Brain microvascular endothelial cell (primary cell): Measurements from ENCODE around the gene C12orf60.
"Not testable (repeated sequence)": the region's sequence is repeated elsewhere in the genome, so short reads cannot be mapped to it uniquely, and the experiment has no call there.

Source experiments
- DNase-seq: peaks from one replicate; pipeline ENCODE4 v3.0.0-alpha.2; 2020
- H3K27ac ChIP-seq: fragments of 250-450 bp; sonication (Bioruptor Pico); 2 replicates; pipeline ENCODE4 v1.5.1; 2020; ENCODE audit warnings: mild to moderate bottlenecking, moderate library complexity
- H3K27me3 ChIP-seq: fragments of 250-450 bp; sonication (Bioruptor Pico); replicated peaks from 2 replicates; pipeline ENCODE4 v1.5.1; 2020; ENCODE audit warnings: mild to moderate bottlenecking
- H3K36me3 ChIP-seq: fragments of 250-450 bp; sonication (Bioruptor Pico); replicated peaks from 2 replicates; pipeline ENCODE4 v1.5.1; 2020; ENCODE audit warnings: mild to moderate bottlenecking
- H3K4me3 ChIP-seq: 2 replicates; pipeline ENCODE4 v1.5.1; 2011; ENCODE audit warnings: low read depth, mild to moderate bottlenecking, control low read depth, low read length, moderate library complexity
- CTCF ChIP-seq: IDR thresholded peaks from 2 replicates; pipeline ENCODE4 v1.5.1; 2011; ENCODE audit warnings: low read depth, mild to moderate bottlenecking, moderate library complexity, low read length, control low read depth, inconsistent platforms; ENCODE audit errors: missing control alignments
- in situ Hi-C: cut with HindIII; loops from 2 replicates; pipeline ENCODE4 v1.10.0; 2017; ENCODE audit warnings: low sequenced_read_pairs, low pct_ligation_motif_present

C12orf60 gene, protein sequence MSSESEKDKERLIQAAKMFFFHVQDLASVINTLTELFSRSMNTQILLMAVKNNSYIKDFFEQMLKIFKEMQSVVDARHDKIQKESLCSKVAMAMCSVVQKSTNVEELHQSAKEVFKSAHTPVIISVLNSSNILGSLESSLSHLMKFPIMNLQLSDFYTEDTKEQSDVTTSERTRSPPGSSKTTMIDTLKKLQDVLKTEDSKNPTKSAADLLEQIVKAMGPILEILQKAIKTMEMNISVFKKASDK

DNA sequence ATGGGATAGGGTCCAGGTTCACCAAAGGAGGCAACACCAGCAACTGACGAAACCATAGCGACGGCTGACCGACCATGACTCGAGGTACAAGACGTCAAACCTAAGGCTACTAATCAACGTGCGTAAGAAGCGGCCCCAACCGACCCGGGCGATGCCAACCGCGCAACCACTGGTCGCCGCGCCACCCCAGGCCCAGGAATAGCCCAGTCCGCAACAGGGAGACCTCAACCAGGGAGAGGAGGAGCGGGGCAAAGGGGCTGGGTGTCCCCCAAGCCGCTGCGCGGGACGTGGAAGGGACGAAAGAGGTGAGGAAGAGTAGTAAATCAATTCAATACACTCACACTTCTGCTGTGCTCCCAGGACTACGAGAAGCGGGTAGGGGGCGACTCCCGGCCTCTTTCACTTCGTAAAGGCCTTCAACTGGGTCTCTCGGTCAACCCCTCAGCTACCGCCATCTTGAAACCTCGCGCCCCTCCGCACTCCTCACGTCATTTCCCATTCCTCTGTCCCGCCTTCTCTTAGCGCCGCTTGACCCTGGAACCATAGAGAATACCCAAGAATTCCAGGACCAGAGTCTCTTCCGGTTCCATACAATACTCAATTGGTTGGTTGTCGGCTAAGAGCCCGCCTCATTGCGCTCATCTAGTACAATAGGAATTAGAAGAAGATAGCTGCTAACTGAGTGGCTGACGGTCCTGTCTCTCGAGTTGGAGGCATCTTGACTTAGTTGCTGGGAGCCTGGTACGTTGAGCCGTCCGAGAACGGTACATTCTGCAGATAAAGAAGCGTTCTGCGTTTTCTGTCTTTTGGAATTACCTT is at the start of gene C12orf60, which contains the start of gene WBP11:
Gene C12orf60, plus strand, starts transcription at position 660 of the 819 bp plus-strand sequence. CDS start 19,266 bp downstream, outside the sequence.
Gene WBP11, minus strand, starts transcription at position 468 of the 819 bp plus-strand sequence. CDS start 2,095 bp downstream, outside the sequence.
- Histone ChIP-seq H3K36me3 (peaks cover 7% of the 10 kb centered on the region), H3K27ac (peak within 1 kb of the TSS; percentile 100), H3K4me3 (peak within 1 kb of the TSS; percentile 93), H3K27me3 (no peaks in the 10 kb centered on the region)
- peak; percentile 100 for DNase-seq
- no peak for TF ChIP-seq CTCF
- in situ Hi-C loops: no loop called here

DNA sequence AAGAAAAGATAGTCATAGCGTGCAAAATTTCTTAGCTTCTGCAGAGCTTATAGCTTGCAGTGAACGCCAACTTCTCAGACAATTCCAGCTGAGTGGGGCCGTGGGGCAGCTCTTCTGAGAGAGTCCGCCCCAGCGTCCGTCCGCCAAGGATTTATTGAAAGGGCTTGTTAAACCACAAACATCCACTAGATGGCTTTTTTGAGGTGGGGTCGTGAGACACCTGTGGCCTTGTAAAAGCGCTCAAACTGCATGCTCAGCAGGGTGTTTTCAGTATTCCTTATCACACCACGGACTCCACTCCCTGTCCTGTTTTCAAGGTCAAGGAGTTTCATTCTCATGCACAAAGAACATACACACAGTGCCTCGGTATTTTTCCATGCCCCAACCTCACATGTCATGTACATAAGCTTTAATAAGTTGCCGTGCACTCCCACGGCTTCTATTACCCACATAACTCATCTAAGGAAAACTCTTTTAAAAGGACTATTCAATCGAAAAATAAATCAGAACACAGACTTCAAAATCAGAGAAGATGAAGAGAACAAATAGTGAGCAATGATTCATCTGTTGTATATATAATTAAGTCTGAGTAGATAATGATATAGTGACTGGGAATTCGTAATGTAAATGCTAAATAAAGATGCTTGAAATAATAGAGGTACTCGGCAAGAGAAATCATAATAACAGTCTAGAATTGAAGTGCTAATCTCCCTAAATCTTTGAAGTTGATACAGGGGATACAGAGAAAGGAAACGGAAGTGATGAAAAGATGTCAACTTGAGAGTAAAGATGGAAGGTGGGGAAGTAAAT is 46.9 kb upstream of the C12orf60 start:
- TF ChIP-seq CTCF: peak; percentile 62
- Histone ChIP-seq H3K27ac (no peak overlapping the region), H3K4me3 (no peak overlapping the region), H3K27me3 (no peaks in the 10 kb centered on the region), H3K36me3 (no peaks in the 10 kb centered on the region)
- in situ Hi-C loops: no loop called here
- no peak for DNase-seq

DNA sequence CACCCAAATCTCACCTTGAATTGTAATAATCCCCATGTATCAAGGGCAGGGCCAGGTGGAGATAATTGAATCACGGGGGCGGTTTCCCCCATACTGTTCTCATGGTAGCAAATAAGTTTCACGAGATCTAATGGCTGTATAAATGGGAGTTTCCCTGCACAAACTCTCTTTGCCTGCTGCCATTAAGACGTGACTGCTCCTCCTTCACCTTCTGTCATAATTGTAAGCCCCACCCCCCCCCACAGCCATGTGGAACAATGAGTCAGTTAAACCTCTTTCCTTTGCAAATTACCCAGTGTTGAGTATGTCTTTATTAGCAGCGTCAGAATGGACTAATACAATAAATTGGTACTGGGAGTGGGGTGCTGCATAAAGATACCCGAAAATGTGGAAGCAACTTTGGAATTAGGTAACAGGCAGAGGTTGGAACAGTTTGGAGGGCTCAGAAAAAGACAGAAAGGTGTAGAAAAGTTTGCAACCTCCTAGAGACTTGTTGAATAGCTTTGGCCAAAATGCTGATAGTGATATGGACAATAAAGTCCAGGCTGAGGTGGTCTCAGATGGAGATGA is 43.7 kb upstream of the C12orf60 start:
- in situ Hi-C loops, H3K4me3 ChIP-seq, H3K27ac ChIP-seq: not testable (repeated sequence)

GRCh38 chr12:14765398-14765797 is 38.1 kb upstream of the C12orf60 start:
- H3K27ac ChIP-seq: no peak overlapping the region
- H3K27me3 ChIP-seq: no peaks in the 10 kb centered on the region
- no peaks in the 10 kb centered on the region for H3K36me3 ChIP-seq
- DNase-seq: no peak
- no peak for TF ChIP-seq CTCF
- no peak overlapping the region for H3K4me3 ChIP-seq
- in situ Hi-C loops: no loop called here

More for the DNA sequence above, 43.7 kb upstream of the C12orf60 start:
- not testable (repeated sequence) for H3K36me3 ChIP-seq, DNase-seq, H3K27me3 ChIP-seq

- DNase-seq, in situ Hi-C loops, H3K27ac ChIP-seq, H3K27me3 ChIP-seq, H3K4me3 ChIP-seq, H3K36me3 ChIP-seq: not testable (repeated sequence)
These were observed 37.5 kb upstream of the C12orf60 start for GRCh38 chr12:14766020-14766419.

DNA sequence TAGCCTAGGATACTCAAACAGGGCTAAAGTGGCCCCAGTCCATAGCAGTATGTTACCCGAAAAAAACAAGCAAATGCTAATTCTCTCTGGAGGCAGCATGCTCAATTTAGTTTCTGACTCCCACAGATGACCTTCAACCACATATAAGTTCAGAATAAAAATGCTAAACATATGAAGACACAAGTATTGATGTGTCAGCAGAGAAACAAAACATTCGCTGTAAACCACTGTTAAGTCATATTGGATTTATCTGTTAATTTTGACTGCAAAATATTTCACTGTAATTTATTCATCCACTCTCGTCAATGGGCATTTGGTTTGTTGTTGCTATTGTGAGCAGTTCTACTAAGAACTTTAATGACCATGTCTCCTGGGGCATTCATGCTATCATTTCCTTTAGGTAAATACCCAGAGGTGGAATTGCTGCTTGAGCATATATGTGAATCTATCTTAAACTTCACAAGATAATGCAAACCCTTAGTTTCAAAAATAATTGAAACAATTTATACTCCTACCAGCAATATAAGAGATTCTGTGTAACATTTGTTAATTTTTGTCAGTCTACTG is 36.7 kb upstream of the C12orf60 start:
- H3K4me3 ChIP-seq: no peak overlapping the region
- in situ Hi-C loops: no loop called here
- no peaks in the 10 kb centered on the region for H3K27me3 ChIP-seq
- no peak overlapping the region for H3K27ac ChIP-seq
- no peak for DNase-seq
- no peaks in the 10 kb centered on the region for H3K36me3 ChIP-seq
- TF ChIP-seq CTCF: no peak
